ENCODE measurements around the gene MESD.

DNA sequence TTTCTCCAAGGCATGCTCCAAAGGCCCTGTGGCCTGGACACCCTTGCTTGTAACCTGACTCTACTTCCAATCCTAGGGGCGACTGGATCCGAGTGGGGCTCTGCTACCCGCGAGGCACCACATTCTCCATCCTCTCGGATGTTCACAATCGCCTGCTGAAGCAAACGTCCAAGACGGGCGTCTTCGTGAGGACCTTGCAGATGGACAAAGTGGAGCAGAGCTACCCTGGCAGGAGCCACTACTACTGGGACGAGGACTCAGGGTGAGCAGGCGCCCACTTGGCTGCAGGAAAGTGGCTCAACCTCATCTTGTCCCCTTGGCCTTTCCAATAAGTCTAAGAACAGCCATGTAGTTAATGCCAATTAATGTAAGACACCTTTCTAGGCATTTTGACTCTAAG, 51.9 kb downstream of the MESD start:
- TF ChIP-seq CTCF (IDR thresholded peaks at IDR 0.05; ENCODE audit: low read depth, low read length) (no peak), EZH2phosphoT487 (IDR thresholded peaks at IDR 0.05; ENCODE audit: low read depth) (no peak)
